Stomach (tissue), 9 donors: ENCODE data around the gene RBBP8NL. TPM values are rescaled to one million over a fixed set of nuclear protein-coding genes. Genes with fewer than 3 reads are reported as not detected.
A peak's percentile ranks its signal among the peaks of the same experiment; 100 is the strongest.

Source experiments
- DNase-seq, 2 donors: peaks; one replicate each; pipeline versions ENCODE4 v3.0.0 to v3.0.0-alpha.2; 2013 to 2019
- H3K27ac ChIP-seq, 5 donors: fragments of 200-600 bp in 4 of 5; sonication (generic) in 4 of 5; one replicate each; pipeline ENCODE4 v1.5.1; 2013 to 2019; ENCODE audit warnings: mild to moderate bottlenecking in 1 of 5, moderate library complexity in 1 of 5
- H3K27me3 ChIP-seq, 3 donors: fragments of 200-600 bp; sonication (generic); one replicate each; pipeline ENCODE4 v1.5.1; 2017 to 2019; ENCODE audit warnings: mixed run types in 1 of 3
- H3K36me3 ChIP-seq, 4 donors: fragments of 200-600 bp; sonication (generic); 1 replicate in 3 of 4; 2 replicates in 1 of 4; pipeline ENCODE4 v1.5.1; 2016 to 2019
- H3K4me1 ChIP-seq, 4 donors: fragments of 200-600 bp; sonication (generic); one replicate each; pipeline ENCODE4 v1.5.1; 2016 to 2019
- H3K4me3 ChIP-seq, 4 donors: fragments of 200-600 bp; sonication (generic) in 3 of 4; one replicate each; pipeline ENCODE4 v1.5.1; 2016 to 2019; ENCODE audit warnings: mild to moderate bottlenecking in 1 of 4
- H3K9me3 ChIP-seq, 4 donors: fragments of 200-600 bp; sonication (generic); one replicate each; pipeline ENCODE4 v1.5.1; 2016 to 2019
- EP300 ChIP-seq: sonication (generic); formaldehyde crosslinking; IDR thresholded peaks from one replicate; pipeline ENCODE4 v1.6.1; 2017; ENCODE audit warnings: antibody characterized with exemption
- POLR2A ChIP-seq, 4 donors: fragments of 450-650 bp; IDR thresholded peaks; one replicate each; pipeline ENCODE4 v1.6.1; 2016; ENCODE audit warnings: antibody characterized with exemption in 4 of 4, control low read depth in 2 of 4, mild to moderate bottlenecking in 1 of 4, moderate library complexity in 1 of 4
- POLR2AphosphoS5 ChIP-seq, 3 donors: sonication (generic); formaldehyde crosslinking; IDR thresholded peaks; one replicate each; pipeline ENCODE4 v1.6.1; 2016; ENCODE audit warnings: antibody characterized with exemption in 3 of 3
- WGBS, 5 donors: extraction: QIAGEN DNeasy Blood & Tissue Kit in 3 of 5; methylation state at CpG; one replicate each; pipeline versions ENCODE4 v1.1.5 to v1.1.7; 2013 to 2018; 5-methylcytosine and 5-hydroxymethylcytosine counted together
- intact Hi-C: fragments of 100-400 bp; cut with DNase I; formaldehyde crosslinking; loops from one replicate; pipeline ENCODE4 v1.15.1; 2023; ENCODE audit warnings: low total_unique reads
- polyA plus RNA-seq, 3 donors: library from polyadenylated mRNA; stranded (reverse); fragments of 200-250 nt; gene quantifications; one replicate each; pipeline ENCODE4 v1.2.3, GENCODE V29; 2013
- total RNA-seq, 5 donors: library from RNA; depleted of rRNA; stranded (reverse); fragments of >200 nt; gene quantifications; one replicate each; pipeline versions ENCODE4 v1.1.0 to v1.2.3, GENCODE V29; 2014 to 2016
- TF ChIP-seq, protein P1 (sequence below), 7 experiments: fragments of 450-650 bp in 4 of 7; fragments of 200-600 bp in 3 of 7; sonication (generic) in 3 of 7; IDR thresholded peaks; one replicate each; pipeline ENCODE4 v1.5.1; 2016 to 2019; ENCODE audit warnings: antibody characterized with exemption in 7 of 7, control low read depth in 2 of 7, mild to moderate bottlenecking in 1 of 7
- donor health status: healthy with polysubstance abuse.
- donor health status: Bipolar disorder and iron deficiency.
- donor health status: healthy.

Gene RBBP8NL
- total and polyA plus RNA-seq, 8 donors, result 0.45 to 8.0 (median 2.2) TPM; not detected in 2

- no peaks in the 10 kb centered on the region for H3K27me3 ChIP-seq
- H3K4me3 ChIP-seq, result peak within 1 kb of the TSS; percentile 98 to 99 (median 99)
- WGBS, 5 donors, result 0 to 1% (median 0%) methylated on average over 12 to 83 of the region's 83 CpGs
- no peaks in the 10 kb centered on the region for H3K9me3 ChIP-seq
- intact Hi-C loops, result no loop called here
- peak; percentile 94 to 98 for DNase-seq
- peaks cover 25 to 53% (median 39%) of the 10 kb centered on the region in 4 donors for H3K4me1 ChIP-seq
- H3K36me3 ChIP-seq, result peaks cover 14 to 41% (median 37%) of the 10 kb centered on the region in 4 donors
- TF ChIP-seq, protein P1, sequence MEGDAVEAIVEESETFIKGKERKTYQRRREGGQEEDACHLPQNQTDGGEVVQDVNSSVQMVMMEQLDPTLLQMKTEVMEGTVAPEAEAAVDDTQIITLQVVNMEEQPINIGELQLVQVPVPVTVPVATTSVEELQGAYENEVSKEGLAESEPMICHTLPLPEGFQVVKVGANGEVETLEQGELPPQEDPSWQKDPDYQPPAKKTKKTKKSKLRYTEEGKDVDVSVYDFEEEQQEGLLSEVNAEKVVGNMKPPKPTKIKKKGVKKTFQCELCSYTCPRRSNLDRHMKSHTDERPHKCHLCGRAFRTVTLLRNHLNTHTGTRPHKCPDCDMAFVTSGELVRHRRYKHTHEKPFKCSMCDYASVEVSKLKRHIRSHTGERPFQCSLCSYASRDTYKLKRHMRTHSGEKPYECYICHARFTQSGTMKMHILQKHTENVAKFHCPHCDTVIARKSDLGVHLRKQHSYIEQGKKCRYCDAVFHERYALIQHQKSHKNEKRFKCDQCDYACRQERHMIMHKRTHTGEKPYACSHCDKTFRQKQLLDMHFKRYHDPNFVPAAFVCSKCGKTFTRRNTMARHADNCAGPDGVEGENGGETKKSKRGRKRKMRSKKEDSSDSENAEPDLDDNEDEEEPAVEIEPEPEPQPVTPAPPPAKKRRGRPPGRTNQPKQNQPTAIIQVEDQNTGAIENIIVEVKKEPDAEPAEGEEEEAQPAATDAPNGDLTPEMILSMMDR (IDR thresholded peaks at IDR 0.05), result peak in 2 of 7 experiments; percentile 9 to 20
- TF ChIP-seq POLR2AphosphoS5 (IDR thresholded peaks at IDR 0.05) (peak; percentile 89 to 98 (median 93)), POLR2A (IDR thresholded peaks at IDR 0.05) (peak in 2 of 4 donors; percentile 40 to 53), EP300 (no peak)
- H3K27ac ChIP-seq, result peak within 1 kb of the TSS; percentile 98 to 99 (median 98)
These were observed 40.7 kb downstream of the RBBP8NL start, which contains the start of gene RPS21 for GRCh38 chr20:62386383-62387218. RPS21 (plus strand) TSS chr20:62387103; CDS start chr20:62387339, 236 bp downstream.

GRCh38 chr20:62382306-62383198 lies 44.8 kb downstream of the RBBP8NL start:
- H3K9me3 ChIP-seq, result no peaks in the 10 kb centered on the region
- peaks cover 0 to 4% (median 0%) of the 10 kb centered on the region in 4 donors for H3K36me3 ChIP-seq
- DNase-seq, result peak; percentile 89 to 93
- no peaks in the 10 kb centered on the region for H3K27me3 ChIP-seq
- 32 to 49% (median 35%) methylated on average over 17 to 18 of the region's 18 CpGs for WGBS, 5 donors
- peak overlapping the region in 3 of 5 donors; percentile 19 to 76 (median 20) for H3K27ac ChIP-seq
- peaks cover 31 to 55% (median 43%) of the 10 kb centered on the region in 4 donors for H3K4me1 ChIP-seq
- intact Hi-C loops, result loop anchor here (5.0 kb wide), 1 partner anchor 80 kb away; the partner anchor contains the start of gene ADRM1
- TF ChIP-seq POLR2A (IDR thresholded peaks at IDR 0.05), result no peak
- TF ChIP-seq POLR2AphosphoS5 (IDR thresholded peaks at IDR 0.05), result peak in 1 of 3 donors; percentile 73
- TF ChIP-seq, protein P1 (IDR thresholded peaks at IDR 0.05), result peak in 5 of 7 experiments; percentile 84 to 94 (median 90)
- H3K4me3 ChIP-seq, result no peak overlapping the region

DNA sequence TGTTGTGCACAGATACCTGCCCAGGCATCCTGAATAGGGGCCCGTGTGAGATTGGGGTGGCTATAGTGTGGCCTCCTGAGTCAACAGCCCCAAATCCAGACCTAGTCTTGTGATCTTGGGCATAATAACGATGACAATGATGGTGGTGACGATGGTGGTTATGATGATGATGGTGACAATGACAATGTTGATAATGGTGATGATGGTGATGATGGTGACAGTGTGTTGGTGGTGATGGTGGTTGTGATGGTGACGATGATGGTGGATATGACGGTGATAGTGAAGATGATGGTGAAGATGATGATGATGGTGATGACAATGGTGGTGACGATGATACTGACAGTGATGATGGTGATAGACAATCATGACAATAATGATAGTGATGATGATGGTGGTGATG lies 45.5 kb downstream of the RBBP8NL start:
- Histone ChIP-seq H3K27me3 (no peaks in the 10 kb centered on the region), H3K27ac (peak overlapping the region in 4 of 5 donors; percentile 53 to 76 (median 64)), H3K36me3 (peaks cover 0 to 4% (median 0%) of the 10 kb centered on the region in 4 donors), H3K9me3 (no peaks in the 10 kb centered on the region), H3K4me3 (no peak overlapping the region), H3K4me1 (peaks cover 34 to 59% (median 47%) of the 10 kb centered on the region in 4 donors)
- TF ChIP-seq, protein P1 (IDR thresholded peaks at IDR 0.05), result no peak
- TF ChIP-seq POLR2A (IDR thresholded peaks at IDR 0.05) (no peak), POLR2AphosphoS5 (IDR thresholded peaks at IDR 0.05) (no peak), EP300 (no peak)
- WGBS, 5 donors, result 84 to 96% (median 92%) methylated on average over 6 of the region's 6 CpGs
- DNase-seq, result no peak
- intact Hi-C loops, result loop anchor here (5.0 kb wide), 1 partner anchor 80 kb away; the partner anchor contains the start of gene ADRM1
